C1 segment of cervical spinal cord (tissue), 14 donors: ENCODE data around the gene PHC2.
A peak's percentile ranks its signal among the peaks of the same experiment; 100 is the strongest.

Experiments used
- DNase-seq, 14 donors: peaks; one replicate each; lab custom pipeline; 2025; lab: John Stamatoyannopoulos, UW

The PHC2 gene

DNA sequence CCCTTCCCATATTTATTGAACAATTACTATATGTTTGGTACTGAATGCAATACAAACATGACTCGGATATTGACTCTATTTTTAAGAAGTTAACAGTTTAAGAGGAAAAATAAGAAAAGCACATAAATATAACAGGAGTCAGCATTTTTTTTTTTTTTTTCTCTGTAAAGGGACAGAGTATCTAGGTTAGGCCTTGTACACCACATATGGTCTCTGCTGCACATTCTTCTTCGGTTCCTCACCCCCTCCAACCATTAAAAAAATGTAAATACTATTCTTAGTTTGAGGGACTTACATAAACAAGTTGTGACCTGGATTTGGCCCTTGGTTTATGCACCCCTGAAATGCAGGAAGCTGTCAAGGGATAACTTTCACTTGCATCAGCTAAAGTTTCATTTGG lies 40.4 kb downstream of the PHC2 start:
- DNase-seq: no peak

DNA sequence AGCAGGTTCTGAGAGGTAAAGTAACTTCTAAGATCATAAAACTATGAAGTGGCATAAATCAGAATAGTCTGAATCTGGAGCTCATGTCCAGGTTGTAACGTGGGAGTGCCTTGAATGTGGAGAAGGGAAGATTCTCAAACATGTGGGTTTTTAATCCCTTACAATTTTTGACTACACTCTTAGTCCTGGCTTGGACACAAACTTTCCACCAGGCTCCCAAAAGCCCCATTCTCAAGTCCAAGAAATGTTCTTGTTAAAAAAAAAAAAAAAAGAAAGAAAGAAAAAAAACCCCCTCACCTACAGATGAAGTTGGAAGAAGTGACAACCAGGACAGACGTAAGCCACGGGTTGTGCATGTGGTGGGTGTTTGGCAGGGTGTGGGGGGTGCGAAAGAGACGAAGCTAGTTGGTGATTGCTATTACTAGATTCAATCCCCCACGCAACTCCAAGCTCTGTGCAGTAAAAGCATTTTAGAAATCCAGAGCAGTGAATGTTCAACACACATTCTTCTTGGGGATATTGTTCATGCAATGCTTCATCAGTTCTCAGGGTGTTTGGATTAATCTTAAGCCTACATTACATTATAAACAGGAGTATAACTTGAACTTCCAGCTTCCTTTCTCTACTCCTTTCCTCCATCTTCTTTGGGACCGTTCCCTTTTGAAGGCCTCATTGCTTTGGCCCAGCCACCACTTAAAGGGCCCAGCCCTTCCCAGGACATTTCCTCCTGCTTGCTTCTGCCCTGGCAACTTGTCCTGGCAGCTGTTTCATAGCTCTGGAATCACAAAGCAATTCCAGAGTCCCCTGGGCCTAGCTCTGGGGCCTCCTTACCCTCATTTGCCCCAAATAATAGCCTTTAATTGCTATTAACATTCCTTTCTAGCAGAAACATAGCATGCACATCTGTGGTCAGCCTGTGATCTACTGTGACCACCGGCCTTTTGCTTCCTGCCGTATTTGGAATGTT lies 41.8 kb downstream of the PHC2 start:
- DNase-seq: no peak

DNA sequence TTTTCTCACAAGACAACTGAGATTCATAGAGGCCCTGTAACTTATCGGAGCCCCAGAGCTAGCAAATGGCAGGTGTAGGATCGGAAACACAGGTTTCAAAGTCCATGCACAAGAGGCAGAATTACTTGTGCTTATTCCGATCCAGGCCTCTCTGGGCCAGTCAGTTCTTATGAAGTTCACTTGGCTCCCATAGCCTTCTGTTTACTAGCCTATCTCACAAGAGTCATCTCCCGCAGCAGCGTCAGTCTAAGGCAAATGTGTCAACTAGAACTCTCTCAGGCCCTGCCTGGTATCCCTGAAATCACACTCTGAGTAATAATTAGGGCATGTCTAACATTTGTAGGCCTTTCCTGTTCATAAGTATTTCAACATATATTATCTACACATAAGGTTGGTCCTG lies 43.3 kb downstream of the PHC2 start:
- no peak for DNase-seq

DNA sequence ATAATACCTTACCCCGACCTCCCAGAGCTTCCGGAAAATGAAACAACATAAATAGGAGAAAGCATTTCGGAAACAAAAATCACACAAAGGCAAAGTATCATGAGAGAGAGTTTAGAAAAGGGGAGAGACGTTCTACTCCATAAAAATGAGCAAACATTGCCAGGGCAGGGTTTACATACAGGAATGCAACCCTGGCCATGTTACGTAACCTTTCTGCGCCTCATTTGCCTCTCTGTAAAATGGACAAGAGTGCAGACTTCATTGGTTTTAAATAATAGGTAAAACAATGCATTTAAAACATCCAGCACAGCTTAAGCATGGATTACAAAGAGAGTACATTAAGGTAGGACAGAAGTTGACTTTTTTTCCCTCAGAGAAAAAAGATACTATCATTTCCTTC lies 45.6 kb downstream of the PHC2 start:
- DNase-seq: no peak

DNA sequence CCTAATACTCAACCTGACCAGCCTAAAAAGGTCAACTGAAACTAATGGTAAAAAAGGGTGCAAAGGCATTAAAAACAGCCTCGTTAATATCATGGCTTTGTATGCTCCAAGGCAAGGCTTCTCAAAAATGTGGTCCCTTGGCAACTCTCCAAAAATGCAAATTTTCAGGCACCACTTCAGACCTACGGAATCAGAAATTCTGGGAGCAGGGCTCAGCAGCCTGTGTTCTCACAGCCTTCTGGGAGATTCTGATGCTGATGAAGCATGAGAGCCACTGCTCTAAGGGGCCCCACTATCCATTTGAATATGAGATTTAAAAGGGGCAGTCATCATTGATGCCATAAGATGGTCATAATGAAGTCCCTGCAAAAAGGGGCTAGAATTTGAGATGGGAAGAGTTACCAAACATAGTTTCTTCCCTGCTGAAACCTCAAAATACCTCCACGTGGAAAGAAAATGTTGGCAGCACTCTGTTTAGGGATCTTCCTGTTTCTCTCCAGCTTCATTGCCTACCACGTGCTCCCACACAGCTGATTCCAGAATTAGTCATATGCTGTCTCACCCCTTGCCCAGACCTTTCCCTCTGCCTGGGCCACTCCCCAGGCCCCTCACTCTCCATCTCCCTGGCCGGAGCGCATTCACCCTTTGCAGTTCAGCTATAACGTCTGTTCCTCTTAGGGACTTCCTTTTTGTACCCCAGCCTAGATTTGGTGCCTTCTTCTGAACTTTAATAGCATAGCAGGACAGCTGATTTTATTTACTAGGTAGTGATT lies 46.7 kb downstream of the PHC2 start:
- peak in 2 of 14 donors; percentile 26 to 28 for DNase-seq

DNA sequence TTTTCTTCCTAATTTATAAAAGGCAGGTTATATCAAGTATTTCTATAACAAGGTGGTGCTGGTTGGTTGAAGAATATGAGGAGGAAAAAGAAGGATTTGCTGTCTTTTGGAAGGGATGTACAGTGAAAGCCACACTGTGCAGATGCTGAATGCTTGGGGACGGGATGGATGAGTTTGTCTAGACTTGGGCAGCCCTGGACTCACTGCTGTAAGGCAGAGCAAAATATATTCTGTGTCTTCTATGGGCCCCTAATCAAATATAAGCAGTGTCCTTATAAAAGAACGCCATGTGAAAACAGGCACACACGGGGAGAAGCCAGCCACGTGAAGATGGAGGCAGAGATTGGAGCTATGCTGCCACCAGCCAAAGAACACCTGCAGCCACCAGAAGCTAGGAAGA lies 47.4 kb downstream of the PHC2 start:
- no peak for DNase-seq

DNA sequence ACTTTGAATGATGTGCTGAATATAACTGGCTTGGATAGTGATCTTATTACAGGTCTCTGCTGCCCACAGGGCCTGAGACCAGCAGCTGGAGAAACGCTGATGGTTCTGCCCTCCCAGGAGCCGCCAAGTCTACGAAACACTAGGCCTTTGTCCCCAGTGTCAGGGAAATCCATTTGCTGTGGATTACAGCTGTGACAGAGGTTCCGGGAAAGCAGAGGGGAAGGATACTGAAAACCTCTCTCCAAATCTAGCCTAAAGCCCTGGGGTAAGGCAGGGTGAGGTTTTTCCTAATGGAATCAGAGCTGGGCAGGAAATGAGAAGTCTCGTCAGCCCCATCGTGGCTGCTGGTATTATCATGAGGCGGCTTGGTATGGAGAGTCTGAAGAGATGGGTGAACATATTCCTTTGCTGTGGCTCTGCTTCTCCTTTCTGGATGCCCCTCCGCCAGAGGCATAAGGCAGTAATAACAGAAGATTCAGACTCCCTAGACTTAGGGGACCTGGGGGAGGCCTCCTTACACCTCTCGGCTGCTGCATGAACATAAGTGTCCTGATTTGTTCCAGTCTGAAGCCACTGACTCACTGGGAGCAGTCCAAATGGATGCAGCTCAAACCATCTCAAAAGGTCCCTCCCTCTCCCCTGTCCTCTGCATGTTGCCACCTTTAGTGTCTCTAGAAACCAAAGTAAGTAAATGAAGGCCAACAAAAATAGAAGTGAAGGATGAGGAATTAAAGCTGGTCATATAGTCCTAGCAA lies 48.1 kb downstream of the PHC2 start:
- peak in 11 of 14 donors; percentile 24 to 78 (median 68) for DNase-seq

DNA sequence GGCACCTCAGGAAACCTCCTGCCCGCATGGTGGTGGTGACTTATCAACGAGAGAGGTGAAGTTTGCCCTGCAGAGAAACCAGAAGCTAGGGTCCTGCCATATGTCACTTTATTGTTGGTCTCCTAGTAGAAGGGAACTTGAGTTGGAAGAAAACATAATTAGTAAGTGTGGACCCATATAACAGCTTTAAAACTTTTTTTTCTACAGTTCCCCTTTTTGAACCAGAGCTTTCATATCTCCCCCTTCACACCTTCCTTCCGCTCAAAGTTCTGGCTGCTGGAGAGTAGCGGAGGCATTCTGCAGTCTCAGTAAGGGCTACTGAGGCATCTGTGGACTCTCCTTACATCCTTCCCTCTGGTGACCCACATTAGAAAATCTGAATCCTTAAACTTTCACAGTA lies 48.9 kb downstream of the PHC2 start:
- DNase-seq: no peak

DNA sequence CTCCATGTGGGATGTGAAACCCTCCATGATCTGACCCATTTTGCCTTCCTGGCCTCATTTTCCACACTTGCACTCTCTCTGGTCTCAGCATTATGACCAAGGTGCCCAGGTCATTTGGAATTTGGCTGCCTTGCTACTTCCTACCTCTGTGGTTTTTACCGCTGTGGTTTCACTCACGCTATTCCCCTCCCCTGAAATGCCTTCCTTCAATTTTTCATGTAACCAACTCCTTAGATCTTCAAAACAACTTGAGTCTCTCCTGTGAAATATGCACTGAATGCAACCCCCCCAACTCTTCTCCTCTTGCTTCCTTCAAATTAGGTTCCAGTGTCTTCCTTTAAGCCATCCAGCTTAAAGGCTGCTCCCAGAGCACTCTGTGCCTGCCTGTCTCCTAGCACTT lies 50.1 kb downstream of the PHC2 start:
- no peak for DNase-seq

DNA sequence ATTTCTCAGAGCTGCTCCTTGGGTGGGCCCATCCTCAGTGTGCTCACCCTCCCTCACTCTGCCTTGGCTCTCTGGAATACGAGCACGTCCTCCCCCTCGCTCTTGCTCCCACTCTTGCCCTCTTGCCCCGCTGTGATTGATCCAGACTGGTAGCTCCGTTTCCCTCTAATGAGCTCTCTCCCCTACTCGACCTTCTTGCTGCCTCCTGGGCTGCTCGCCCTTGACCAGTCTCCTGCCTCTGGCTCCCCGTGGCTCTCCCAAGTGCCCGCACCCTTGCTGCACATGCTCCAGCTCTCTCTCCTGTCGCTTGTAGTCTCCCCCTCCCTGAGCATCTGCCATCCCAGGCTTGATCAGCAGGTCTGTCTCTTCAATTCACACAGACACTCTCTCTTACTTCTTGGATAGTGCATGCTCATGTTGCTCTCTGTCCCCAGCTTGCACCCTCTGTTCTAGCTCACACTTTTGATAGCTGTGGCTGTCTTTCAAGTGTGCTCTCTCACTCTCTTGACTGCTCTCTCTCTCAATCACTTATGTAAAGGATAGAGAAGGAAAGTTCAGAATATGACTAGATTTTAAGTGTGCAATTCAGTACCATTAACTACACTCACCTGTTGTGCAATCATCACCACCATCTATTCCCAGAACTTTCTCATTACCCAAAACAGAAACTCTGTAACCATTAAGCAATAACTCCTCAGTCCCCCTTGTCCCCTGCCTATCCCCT lies 51.1 kb downstream of the PHC2 start:
- no peak for DNase-seq

DNA sequence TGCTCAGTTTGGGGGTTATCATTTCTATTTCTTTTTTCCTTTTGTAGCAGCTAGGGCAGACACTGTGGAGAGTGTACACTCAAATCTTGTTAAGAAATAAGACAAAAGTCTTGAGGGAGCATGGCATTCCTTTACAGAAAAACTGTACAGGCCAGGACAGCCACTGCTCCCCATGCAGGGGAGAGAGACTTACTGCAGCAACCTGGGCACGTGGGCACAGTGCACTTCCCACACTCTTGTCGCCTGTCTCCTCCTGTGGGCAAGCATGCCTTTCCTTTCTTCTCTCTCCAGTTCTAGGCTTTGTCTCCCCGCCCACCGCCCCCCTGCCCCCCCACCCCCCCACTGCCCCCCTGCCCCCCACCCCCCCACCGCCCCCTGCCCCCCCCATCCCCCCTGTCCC lies 51.9 kb downstream of the PHC2 start:
- no peak for DNase-seq

DNA sequence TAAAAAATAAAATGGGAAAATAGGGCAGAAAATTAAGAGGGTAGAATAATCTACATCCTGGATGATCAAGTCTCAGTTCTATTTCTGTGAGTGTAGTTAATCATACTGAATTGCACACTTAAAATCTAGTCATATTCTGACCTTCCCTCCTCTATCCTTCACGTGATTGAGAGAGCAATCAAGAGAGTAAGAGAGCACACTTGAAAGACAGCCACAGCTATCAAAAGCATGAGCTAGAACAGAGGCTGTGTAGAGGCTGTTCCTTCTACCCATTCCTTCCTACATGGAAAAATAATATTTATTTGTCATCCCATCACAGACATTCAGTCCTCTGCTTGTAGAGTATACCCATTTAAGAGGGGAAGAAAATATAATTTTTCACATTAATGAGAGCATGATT lies 52.4 kb downstream of the PHC2 start:
- no peak for DNase-seq

DNA sequence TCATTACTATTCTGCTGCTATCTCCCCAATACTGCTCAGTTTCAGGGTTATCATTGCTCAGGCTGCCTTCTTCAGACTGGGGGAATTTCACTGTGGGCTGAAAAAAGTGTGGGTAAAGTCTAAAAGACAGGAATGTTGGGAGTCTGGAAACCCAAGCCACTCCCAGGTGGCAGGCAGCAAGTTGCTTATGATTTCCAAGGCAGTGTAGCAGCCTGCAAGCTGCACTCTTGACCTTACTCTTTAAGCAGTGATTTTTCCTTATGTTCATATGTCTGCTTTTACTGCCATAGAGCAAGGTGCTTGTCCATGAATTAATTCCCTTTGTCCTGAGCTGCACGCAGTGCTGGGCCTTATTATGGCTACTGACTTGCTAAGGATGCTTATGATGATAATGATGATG lies 53.1 kb downstream of the PHC2 start:
- no peak for DNase-seq

DNA sequence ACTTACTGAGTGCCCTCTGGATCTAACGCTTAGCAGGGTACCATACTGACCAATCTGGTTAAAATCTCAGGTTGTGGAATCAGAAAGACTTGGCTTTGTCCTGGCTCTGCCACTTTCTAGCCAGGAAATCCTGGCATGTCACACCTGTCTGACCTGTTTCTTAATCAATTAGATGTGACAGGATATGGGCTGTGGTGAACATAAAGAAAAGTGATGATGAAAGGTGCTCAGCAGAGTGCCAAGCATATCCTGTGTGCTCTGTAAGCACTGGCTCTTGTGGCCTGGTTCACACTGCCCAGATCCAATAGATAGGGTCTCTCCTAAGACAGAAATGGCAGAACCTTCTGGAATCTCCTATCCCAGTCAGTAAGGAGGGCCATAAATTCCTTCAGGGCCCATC lies 53.9 kb downstream of the PHC2 start:
- no peak for DNase-seq

DNA sequence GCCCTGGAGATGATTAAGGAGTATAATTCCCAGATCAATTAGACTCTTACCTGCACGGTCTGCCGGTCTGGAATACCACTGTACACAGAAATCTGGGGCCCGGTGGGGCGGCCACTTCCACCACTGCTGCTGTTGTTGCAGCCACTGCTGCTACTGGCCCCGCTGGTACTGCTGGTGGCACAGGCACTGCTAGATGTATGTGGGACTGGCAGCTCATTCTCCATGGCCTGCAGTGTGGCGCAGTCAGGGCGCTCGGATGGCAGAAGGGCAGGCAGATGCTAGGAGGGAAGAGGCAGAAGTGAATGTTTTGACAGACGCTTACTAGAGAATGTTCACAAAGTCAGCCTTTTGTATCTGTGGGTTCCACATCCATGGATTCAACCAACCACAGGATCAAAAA lies 55.6 kb downstream of the PHC2 start:
- DNase-seq: peak in 1 of 14 donors; percentile 8

DNA sequence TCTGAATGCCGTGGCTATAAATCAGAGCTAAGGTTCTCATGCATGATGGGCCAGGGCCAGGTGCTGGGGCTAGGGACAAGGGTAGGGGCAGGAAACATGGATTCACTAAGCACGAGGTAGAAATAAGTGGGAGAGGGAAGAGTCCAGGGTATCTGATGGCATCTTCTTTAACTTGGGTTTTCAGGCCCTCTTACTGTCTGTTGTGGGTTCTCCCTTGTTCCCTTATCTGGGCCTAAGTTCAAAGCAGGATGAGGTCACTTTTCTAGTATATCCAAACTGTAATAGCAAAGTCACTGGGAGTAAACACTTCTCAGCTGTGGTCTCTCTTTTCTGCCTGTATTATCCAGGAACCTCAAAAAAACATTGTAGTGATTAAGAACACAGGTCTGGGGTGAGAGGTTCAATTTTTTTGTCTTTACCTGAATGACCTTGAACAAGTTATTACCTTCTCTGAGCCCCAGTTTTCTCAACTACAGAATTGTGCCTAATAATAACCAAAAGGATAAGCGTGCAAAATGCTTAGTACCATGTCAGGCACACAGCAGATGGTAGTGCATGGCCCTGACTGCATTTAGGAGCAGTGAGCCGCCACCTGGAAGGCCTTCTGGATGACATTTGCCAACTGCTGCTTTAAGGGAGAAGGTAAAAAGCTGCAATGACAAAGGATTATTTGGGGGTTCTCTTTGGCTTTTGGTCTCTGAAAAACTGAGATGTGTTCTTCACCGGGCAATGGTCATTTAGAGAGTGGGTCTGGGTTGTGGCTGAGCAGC lies 56.4 kb downstream of the PHC2 start:
- DNase-seq: peak in 1 of 14 donors; percentile 51

DNA sequence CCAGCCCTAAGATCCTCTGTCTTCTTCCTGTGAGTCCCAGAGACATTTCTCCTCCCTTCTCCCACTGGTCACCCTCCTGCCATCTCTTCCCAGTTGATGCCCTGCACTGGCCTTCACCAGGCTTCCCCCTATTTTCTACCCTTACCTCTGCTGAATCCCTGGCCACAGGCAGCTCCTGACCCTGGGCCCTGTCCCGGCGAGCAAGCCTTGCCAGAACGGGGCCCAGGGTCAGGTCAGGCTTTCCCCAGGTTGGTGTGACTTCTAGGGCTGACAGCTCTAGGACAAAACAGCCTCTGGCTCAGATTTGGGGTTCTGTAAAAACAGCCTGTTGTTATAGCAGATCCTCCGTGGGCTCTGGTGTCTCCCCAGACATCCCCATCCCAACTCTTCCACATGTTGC lies 57.3 kb downstream of the PHC2 start:
- no peak for DNase-seq

DNA sequence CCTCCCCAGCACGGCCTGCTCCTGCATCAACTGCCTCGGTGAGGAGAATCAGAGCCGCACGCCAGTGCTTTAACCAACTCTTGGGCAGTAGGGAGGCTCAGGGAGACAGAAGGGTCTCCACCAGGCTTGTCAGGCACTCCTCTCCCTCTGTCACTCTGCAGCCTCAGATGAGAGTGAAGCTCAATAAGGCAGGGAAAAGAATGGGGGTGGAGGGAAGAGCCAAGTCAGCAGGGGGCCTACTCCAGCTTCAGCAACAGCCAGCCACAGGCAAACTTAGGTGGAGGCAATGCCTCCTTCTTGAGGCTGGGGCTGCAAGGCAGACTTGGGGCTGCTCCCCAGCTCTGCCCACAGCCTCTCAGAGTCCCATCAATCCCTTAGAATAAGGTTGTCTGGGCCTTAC lies 58.2 kb downstream of the PHC2 start:
- no peak for DNase-seq

DNA sequence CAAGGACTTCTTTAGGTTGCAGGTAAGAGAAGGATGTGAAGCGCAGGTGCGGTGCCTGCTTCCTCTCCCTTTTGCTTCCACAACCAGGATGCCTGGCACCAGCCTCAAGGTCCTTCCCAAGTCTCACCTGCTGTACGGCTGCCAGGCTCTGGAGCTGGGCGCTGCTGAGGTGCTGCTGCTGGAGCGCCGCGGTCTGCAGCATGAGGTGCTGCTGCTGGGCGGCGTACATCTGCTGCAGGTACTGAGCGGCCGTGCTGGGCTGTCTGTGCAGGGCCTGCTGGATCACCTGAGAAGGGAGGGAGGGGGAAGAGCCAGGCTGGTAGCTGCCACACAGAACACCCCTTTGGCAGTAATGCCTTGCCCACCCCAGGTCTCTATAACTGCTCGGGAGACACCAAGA lies 58.7 kb downstream of the PHC2 start:
- no peak for DNase-seq

DNA sequence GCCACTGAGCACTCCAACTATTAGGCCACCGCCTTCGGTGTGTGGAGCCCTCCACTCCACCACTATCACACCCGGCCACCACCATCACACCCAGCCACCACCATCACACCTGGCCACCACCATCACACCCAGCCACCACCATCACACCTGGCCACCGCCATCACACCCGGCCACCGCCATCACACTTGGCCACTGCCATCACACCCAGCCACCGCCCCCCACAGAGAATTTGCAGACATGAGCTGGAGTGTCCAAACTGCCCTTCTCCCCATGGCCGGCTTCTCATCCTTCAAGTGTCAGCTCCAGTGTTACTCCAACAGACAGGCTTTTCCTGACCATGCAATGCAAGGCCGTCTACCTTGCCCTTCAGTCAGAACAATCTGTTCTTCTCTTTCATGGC lies 59.6 kb downstream of the PHC2 start:
- no peak for DNase-seq

DNA sequence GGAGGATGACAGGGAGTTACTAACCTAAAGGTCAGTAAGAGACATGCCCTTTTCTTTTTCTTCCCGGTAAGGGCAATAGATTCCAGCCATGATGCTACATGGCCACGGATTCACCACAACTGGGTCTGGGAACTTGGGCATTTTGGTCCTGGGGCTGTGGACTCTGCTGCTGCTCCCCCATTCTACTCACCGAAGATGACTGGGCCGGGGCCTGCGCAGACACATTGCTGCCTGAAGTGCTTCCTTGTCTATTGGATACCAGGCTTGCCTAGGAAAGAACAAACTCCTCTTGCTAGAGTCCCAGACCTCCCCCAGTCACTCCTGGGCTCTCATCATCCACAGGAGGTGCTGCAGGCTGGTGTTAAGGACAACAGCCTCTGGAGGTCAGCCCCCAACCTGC lies 60.1 kb downstream of the PHC2 start:
- no peak for DNase-seq
